Right renal pelvis (tissue), 4 donors: ENCODE data around the gene PSME3IP1. TPM values are rescaled to one million over a fixed set of nuclear protein-coding genes. Genes with fewer than 3 reads are reported as not detected.
"Not testable (repeated sequence)": the region's sequence is repeated elsewhere in the genome, so short reads cannot be mapped to it uniquely, and the experiment has no call there.

ENCODE experiments used
- DNase-seq, 4 donors: peaks; one replicate each; pipeline ENCODE4 v3.0.0-alpha.2; 2013; ENCODE audit warnings: low read depth in 4 of 4, low spot score in 3 of 4, missing footprints in 1 of 4
- polyA plus RNA-seq, 4 donors: library from polyadenylated mRNA; unstranded; fragments of 120-200 nt; gene quantifications; one replicate each; pipeline ENCODE4 v1.2.1, GENCODE V29; 2013; ENCODE audit not compliant: insufficient read length in 4 of 4

Gene PSME3IP1
- polyA plus RNA-seq, 4 donors: 90.5 to 123 (median 115) TPM

GRCh38 chr16:57200926-57201325, 15.1 kb upstream of the PSME3IP1 start:
- DNase-seq: not testable (repeated sequence)

- not testable (repeated sequence) for DNase-seq
Observed at GRCh38 chr16:57200321-57200720, 14.5 kb upstream of the PSME3IP1 start.

- DNase-seq: no peak
Observed at GRCh38 chr16:57196753-57197152, 10.9 kb upstream of the PSME3IP1 start.

- DNase-seq: no peak
Observed at GRCh38 chr16:57196286-57196685, 10.4 kb upstream of the PSME3IP1 start.

GRCh38 chr16:57194512-57194911, 8.7 kb upstream of the PSME3IP1 start:
- no peak for DNase-seq

GRCh38 chr16:57192720-57193486, 7.1 kb upstream of the PSME3IP1 start:
- no peak for DNase-seq

GRCh38 chr16:57192146-57192545, 6.3 kb upstream of the PSME3IP1 start:
- DNase-seq: no peak

- DNase-seq: no peak
Observed at GRCh38 chr16:57191056-57191571, 5.3 kb upstream of the PSME3IP1 start.

- no peak for DNase-seq
Observed at GRCh38 chr16:57190136-57190535, 4.3 kb upstream of the PSME3IP1 start.

GRCh38 chr16:57189527-57189926, 3.7 kb upstream of the PSME3IP1 start:
- not testable (repeated sequence) for DNase-seq

GRCh38 chr16:57188711-57189002, 2.8 kb upstream of the PSME3IP1 start:
- DNase-seq: no peak

- not testable (repeated sequence) for DNase-seq
Observed at GRCh38 chr16:57187902-57188710, 2.3 kb upstream of the PSME3IP1 start.

GRCh38 chr16:57186872-57187854, 1.3 kb upstream of the PSME3IP1 start:
- DNase-seq: peak in 3 of 4 donors; percentile 16 to 49 (median 19)

- DNase-seq: peak in 1 of 4 donors; percentile 27
Observed at GRCh38 chr16:57185446-57185944, 344 bp downstream of the PSME3IP1 start.

- no peak for DNase-seq
Observed at GRCh38 chr16:57184887-57185445, 873 bp downstream of the PSME3IP1 start.

- DNase-seq: no peak
Observed at GRCh38 chr16:57184113-57184512, 1.7 kb downstream of the PSME3IP1 start.

GRCh38 chr16:57179215-57179828, 6.5 kb downstream of the PSME3IP1 start:
- no peak for DNase-seq

GRCh38 chr16:57178793-57179212, 7.0 kb downstream of the PSME3IP1 start:
- no peak for DNase-seq

GRCh38 chr16:57178196-57178595, 7.6 kb downstream of the PSME3IP1 start:
- no peak for DNase-seq

GRCh38 chr16:57175896-57176295, 9.9 kb downstream of the PSME3IP1 start:
- DNase-seq: no peak
